ENCODE measurements around the gene ETV6.

DNA sequence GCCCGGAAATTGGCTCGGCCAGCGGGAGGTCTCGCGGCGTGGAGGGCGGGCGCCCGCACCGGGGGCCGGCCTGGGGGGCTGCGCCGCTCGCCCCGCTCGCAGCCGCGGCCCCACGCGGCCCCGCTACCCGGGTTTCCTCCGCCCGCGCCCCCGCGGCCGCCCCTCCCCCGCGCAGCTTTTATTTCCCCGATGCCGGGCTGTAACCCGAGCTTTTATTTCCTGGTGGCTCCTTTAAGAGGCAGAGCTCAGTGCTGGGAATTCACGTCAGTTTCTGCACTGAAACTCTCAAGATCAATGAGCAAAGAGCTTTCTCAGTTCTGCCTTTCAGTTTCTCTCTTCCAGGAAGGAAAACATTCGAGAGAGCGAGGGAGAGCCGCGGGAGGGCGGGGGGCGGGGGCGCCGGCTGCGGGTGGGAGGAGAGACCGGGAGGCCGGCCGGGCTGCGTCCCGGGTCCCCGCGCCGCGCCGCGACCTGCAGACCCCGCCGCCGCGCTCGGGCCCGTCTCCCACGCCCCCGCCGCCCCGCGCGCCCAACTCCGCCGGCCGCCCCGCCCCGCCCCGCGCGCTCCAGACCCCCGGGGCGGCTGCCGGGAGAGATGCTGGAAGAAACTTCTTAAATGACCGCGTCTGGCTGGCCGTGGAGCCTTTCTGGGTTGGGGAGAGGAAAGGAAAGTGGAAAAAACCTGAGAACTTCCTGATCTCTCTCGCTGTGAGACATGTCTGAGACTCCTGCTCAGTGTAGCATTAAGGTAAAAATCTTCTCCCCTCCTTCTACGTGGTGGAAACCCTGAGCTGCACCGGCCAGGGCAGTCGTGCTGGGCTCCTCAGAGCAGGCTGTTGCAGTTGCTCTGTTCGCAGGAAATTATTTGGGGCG is at the start of gene ETV6:
- TF ChIP-seq, protein P1, sequence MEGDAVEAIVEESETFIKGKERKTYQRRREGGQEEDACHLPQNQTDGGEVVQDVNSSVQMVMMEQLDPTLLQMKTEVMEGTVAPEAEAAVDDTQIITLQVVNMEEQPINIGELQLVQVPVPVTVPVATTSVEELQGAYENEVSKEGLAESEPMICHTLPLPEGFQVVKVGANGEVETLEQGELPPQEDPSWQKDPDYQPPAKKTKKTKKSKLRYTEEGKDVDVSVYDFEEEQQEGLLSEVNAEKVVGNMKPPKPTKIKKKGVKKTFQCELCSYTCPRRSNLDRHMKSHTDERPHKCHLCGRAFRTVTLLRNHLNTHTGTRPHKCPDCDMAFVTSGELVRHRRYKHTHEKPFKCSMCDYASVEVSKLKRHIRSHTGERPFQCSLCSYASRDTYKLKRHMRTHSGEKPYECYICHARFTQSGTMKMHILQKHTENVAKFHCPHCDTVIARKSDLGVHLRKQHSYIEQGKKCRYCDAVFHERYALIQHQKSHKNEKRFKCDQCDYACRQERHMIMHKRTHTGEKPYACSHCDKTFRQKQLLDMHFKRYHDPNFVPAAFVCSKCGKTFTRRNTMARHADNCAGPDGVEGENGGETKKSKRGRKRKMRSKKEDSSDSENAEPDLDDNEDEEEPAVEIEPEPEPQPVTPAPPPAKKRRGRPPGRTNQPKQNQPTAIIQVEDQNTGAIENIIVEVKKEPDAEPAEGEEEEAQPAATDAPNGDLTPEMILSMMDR (IDR thresholded peaks at IDR 0.05) = peak in 1 of 7 experiments; percentile 1
- peak in 2 of 3 donors; percentile 47 to 55 for TF ChIP-seq POLR2A (IDR thresholded peaks at IDR 0.05)
